ENCODE data around the gene NOL3. TPM values are rescaled to one million over a fixed set of nuclear protein-coding genes. Genes with fewer than 3 reads are reported as not detected.
"Not testable (repeated sequence)": the region's sequence is repeated elsewhere in the genome, so short reads cannot be mapped to it uniquely, and the experiment has no call there.

NOL3 gene
- 31.3 TPM for total RNA-seq
- long read RNA-seq, transcript NOL3-201 (4 exons, 1,394 nt) = major isoform, 14 of 117 reads
- long read RNA-seq, partial matches to known transcripts = 85 of 117 reads
- long read RNA-seq, other reads (novel, unspliced or antisense) = 11 of 117 reads

GRCh38 chr16:67170168-67170948 is at the start of gene NOL3:
Gene NOL3 (plus strand): TSS chr16:67170538.
- no peak for DNase-seq (ENCODE audit: low spot score)

- DNase-seq (ENCODE audit: low spot score) = not testable (repeated sequence)
Observed at GRCh38 chr16:67122799-67123198, 47.5 kb upstream of the NOL3 start.

GRCh38 chr16:67128417-67128816 is 41.9 kb upstream of the NOL3 start:
- no peak for DNase-seq (ENCODE audit: low spot score)

GRCh38 chr16:67128887-67129286 is 41.5 kb upstream of the NOL3 start:
- DNase-seq (ENCODE audit: low spot score) = no peak

GRCh38 chr16:67129422-67129821 is 40.9 kb upstream of the NOL3 start:
- DNase-seq (ENCODE audit: low spot score) = no peak

GRCh38 chr16:67137605-67138004 is 32.7 kb upstream of the NOL3 start:
- no peak for DNase-seq (ENCODE audit: low spot score)

- no peak for DNase-seq (ENCODE audit: low spot score)
Observed at GRCh38 chr16:67141391-67141790, 28.9 kb upstream of the NOL3 start.

- DNase-seq (ENCODE audit: low spot score) = no peak
Observed at GRCh38 chr16:67142342-67142741, 28.0 kb upstream of the NOL3 start.

- DNase-seq (ENCODE audit: low spot score) = no peak
Observed at GRCh38 chr16:67144943-67145342, 25.4 kb upstream of the NOL3 start.

- no peak for DNase-seq (ENCODE audit: low spot score)
Observed at GRCh38 chr16:67145746-67146145, 24.6 kb upstream of the NOL3 start.

GRCh38 chr16:67146523-67147357 is 23.6 kb upstream of the NOL3 start:
- DNase-seq (ENCODE audit: low spot score) = no peak

GRCh38 chr16:67147437-67148140 is 22.7 kb upstream of the NOL3 start:
- DNase-seq (ENCODE audit: low spot score) = no peak

GRCh38 chr16:67148221-67148620 is 22.1 kb upstream of the NOL3 start:
- DNase-seq (ENCODE audit: low spot score) = no peak

- DNase-seq (ENCODE audit: low spot score) = no peak
Observed at GRCh38 chr16:67148656-67149275, 21.6 kb upstream of the NOL3 start.

- no peak for DNase-seq (ENCODE audit: low spot score)
Observed at GRCh38 chr16:67149276-67150046, 20.9 kb upstream of the NOL3 start.

GRCh38 chr16:67150047-67150832 is 20.1 kb upstream of the NOL3 start:
- no peak for DNase-seq (ENCODE audit: low spot score)

- DNase-seq (ENCODE audit: low spot score) = no peak
Observed at GRCh38 chr16:67150833-67151396, 19.4 kb upstream of the NOL3 start, which contains the start of gene B3GNT9. Gene B3GNT9 (minus strand): TSS chr16:67150998. CDS start chr16:67150485, 513 bp downstream.

- DNase-seq (ENCODE audit: low spot score) = no peak
Observed at GRCh38 chr16:67151431-67152097, 18.8 kb upstream of the NOL3 start.

All from mesenteric fat pad (tissue), 1 donor.